GM10248 (cell line): ENCODE results near the gene PACRG.

Experiments used
- CTCF ChIA-PET: fragments of 300-600 bp; sonication (Branson Sonifier 250); formaldehyde crosslinking; extraction: SDS; loops from one replicate; lab custom pipeline; 2021; ENCODE audit warnings: antibody characterized with exemption; lab: Yijun Ruan, JAX
- POLR2A ChIA-PET: fragments of 350-650 bp; sonication (Branson Sonifier 250); formaldehyde crosslinking; extraction: SDS; loops from one replicate; lab custom pipeline; 2020; ENCODE audit warnings: antibody characterized with exemption; lab: Yijun Ruan, JAX
- DNase-seq: peaks from one replicate; pipeline ENCODE4 v3.0.0; 2012; ENCODE audit errors: extremely low spot score
- CTCF ChIP-seq: IDR thresholded peaks from 2 replicates; pipeline ENCODE4 v1.5.1; 2012; ENCODE audit warnings: mild to moderate bottlenecking, low read depth; ENCODE audit errors: extremely low read depth, missing control alignments, control extremely low read depth

The PACRG gene

GRCh38 chr6:163190786-163191185 lies 463.0 kb downstream of the PACRG start:
- POLR2A ChIA-PET = no interaction called here
- no peak for TF ChIP-seq CTCF
- no peak for DNase-seq
- CTCF ChIA-PET = interaction anchor here (1.2 kb wide), 1 partner anchor 14 kb away, joined by 3 read pairs; no protein-coding TSS in a partner anchor

DNA sequence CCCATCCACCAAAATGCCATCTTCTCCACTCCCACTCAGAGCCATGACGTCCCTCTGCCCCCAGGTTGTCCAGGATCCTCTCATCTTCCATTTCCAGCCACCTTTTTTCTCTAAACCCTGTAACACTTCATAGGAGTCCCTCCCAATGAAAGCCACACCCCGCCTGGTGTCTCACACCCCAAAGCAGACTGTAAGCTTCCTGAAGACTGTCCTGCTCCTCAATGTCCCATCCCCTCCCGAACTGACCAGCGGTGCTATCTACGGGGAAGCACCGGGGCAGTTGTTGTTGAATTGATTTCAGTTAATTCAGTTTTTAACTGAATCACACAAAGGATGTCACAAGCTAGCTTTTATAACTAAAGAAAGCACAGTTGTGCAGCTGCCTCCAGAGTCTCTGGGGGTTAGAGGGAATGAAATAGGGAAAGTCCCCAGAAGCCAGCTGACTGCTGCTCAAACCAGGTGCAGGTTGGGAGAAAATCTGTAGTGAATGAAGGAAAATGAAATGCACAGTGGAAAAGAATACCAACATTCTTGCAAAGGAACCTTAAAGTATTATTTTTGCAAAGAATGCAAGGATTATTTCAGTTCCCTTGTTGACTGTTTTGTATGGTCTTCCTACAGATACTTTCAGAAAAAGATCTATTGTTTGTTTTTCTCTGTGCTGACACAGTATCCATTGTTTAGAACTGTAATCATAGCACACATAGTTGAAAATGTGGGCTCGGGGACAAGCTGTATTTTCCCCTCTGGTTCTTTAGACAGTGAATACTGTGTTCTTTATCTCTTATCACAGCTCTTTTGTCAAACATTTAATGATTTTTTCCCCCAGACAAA lies 464.1 kb downstream of the PACRG start:
- POLR2A ChIA-PET = no interaction called here
- CTCF ChIA-PET = interaction anchor here (1.2 to 1.5 kb wide), 2 partner anchors 11 to 12 kb away, joined by 3 read pairs; no protein-coding TSS in a partner anchor
- no peak for DNase-seq
- TF ChIP-seq CTCF = no peak

DNA sequence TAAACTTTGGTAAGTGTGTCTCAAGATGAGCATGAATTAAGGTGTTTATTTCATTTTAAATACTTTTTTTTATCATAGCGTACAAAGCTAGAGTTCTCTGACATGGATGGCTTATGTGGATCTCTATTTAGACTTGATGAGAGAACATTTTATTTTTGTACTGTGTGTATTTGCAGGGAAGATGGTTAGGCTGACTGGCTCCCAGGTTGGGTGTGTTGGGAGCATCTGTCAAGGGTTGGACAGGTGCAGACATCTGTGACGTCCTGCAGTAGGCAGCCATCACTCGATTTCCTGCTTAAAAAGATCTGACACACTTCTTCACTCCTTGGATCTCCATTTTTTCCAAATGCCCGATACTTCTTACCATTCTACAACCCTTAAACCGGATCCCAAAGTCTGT lies 464.8 kb downstream of the PACRG start:
- no peak for DNase-seq
- no peak for TF ChIP-seq CTCF
- ChIA-PET POLR2A (no interaction called here), CTCF (interaction anchor here (1.5 kb wide), 1 partner anchor 10 kb away, joined by 3 read pairs; no protein-coding TSS in a partner anchor)

GRCh38 chr6:163193326-163193725 lies 465.6 kb downstream of the PACRG start:
- ChIA-PET CTCF (no interaction called here), POLR2A (no interaction called here)
- no peak for DNase-seq
- TF ChIP-seq CTCF = no peak

DNA sequence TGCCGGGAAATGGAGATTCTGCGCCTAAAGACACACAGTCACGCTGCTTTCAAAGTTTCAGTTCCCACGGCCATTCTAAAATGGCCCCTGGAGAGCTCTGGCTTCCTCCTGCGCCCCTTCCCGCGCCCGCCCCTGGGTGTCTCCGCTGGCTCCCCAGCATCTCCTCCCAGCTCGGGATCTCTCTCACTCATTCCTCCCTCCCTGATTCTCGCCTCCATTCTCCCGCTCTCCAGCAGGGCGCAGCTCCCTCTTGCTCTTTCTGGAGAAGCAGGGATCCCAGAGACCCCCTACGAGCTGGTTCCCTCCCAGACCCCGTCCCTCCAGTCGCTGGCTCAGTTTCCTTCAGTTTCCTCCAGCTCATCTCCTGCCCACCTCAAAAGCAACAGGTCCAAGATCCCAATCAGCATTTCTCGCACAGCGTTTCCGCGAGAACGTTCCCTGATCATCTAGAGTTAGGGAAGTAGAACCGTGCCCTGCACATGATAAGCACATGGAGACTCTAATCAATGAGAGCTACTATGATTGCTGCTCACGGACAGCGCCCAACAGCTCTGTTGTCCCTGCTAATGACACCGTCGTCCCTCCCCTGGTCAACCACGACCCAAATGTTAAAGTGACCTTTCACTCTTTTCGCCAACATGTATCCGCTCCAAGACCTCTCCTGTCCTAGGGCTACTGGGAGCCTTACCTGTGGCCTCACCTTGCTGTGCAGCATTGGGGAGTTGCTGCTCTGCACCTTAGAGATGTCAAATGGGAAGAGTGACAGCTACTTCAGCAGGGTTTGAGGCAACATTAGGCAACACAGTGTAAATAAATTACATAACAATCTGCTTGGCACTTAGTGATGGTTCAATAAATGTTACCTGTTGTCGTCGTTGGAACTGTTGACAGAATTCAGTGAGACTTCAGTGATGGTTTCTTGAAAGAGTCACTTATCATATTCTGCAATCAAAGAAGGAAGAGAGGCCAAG lies 468.2 kb downstream of the PACRG start:
- ChIA-PET POLR2A (no interaction called here), CTCF (no interaction called here)
- no peak for TF ChIP-seq CTCF
- DNase-seq = no peak

GRCh38 chr6:163197839-163198238 lies 470.1 kb downstream of the PACRG start:
- no peak for TF ChIP-seq CTCF
- CTCF ChIA-PET = no interaction called here
- POLR2A ChIA-PET = no interaction called here
- no peak for DNase-seq
